GOT3 (cell line): ENCODE measurements around the gene WRNIP1.

Experiments
- DNase-seq: peaks from one replicate; lab custom pipeline; 2025; ENCODE audit warnings: mixed read lengths; lab: John Stamatoyannopoulos, UW

WRNIP1 gene

GRCh38 chr6:2763345-2763841, 1.8 kb upstream of the WRNIP1 start:
- DNase-seq = no peak

GRCh38 chr6:2763876-2764540, 1.2 kb upstream of the WRNIP1 start:
- DNase-seq = no peak

DNA sequence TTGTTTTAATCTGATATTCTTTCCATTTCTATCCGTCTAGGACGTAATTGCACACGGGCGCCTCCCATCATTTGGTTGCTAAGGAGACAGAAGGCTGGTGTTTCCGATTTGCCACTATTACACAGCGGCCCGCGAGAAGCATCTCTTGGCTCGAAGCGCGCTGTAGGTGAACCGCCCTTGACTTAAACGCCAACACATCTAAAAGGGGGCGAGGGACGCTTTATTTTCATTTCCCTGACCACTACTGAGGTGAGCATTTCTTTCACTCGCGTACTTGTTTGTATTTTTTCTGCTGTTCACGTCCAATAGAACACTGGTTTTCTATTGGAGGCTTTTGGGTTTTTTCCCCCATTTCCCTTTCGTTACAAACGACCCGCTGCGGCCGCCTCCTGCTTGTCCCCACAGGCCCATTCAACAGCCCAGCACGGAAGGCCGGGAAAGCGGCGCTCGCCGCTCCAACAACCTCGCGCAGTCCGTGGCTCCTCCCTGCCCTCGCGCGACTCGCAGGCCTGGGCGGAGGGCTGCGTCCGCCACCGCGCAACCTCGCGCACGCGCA, 505 bp upstream of the WRNIP1 start:
- DNase-seq = no peak

- no peak for DNase-seq
Measured at GRCh38 chr6:2765896-2766766, 938 bp downstream of the WRNIP1 start.

DNA sequence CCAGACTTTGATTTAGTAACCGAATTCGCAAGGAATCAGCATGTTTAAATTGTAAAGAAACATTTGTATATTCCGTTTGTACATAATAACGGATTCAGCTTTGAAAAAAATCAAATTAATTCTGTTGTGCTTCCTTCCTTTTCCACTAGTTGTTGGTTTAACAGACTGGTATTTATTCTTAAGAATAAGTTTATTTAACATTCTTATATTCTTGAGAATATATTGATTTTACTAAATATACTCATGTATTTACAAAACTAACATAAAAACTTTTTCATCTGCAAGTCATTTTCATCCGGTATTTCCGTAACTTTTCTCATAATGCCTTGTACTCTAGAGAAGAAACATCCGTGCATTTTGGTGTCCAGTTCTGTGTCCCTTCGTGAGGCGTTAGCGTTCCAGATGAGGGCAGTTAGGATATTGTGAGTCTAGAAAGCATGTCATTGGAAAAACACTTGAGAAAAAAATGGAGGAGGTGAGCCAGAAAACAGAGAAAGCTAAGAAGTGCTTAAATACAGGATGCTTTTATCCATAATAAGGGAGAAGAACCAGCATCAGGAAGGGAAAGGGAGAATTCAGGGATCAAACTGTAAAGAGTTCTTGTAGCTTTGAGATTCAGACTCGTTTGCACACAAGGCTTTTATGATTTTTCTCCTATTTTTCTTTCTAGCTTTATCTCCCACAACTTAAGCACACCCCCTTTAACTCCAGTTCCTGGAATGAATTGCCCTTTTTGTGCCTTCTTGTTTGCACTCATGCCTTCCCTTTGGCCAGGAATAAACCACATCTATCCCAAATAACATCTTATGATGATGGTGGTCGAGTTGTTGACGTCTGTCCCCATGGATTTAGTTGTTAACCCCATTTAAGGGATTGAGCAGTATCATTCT, 1.8 kb downstream of the WRNIP1 start:
- DNase-seq = no peak

DNA sequence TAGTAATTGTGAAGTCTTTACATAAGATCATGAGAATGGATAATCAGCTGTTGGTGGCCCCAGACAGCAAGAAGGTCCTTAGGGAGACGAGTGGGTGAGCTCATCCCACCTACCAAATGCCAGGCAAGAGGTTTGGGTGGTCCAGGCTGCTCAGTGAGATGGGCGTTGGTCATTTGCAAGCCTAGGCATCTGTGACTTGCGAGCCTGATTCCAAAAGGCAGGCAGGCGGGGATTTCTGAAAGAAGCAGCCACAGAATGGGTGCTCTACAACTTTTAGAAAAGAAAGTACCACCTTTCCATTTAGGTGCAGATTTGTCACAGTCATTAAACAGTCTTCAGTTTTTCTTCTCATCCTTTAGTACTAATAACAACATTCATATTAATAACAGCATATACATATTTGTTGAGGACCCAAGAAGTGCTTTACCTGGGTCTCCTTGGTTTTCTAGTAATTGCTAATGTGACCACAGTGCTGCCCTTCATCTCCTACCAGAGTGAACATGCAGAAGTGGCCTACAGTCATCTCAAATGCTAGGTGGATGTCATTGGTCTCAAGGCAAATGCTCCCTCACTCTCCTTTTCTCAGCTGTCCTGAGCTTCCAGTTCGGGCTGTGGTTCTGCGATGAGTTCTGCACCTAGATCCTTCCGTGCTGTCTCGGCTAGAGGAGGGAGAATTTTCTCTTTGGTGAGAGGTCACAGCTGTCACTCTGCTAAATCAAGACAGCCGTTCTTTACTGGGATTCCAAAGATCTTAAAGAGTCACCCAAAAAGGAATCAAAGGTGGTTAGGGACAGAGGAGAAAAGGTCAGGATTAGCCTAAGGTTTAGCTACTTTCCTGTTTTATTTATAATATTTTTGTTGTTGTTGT, 2.7 kb downstream of the WRNIP1 start:
- DNase-seq = no peak

GRCh38 chr6:2768696-2769095, 3.5 kb downstream of the WRNIP1 start:
- no peak for DNase-seq

DNA sequence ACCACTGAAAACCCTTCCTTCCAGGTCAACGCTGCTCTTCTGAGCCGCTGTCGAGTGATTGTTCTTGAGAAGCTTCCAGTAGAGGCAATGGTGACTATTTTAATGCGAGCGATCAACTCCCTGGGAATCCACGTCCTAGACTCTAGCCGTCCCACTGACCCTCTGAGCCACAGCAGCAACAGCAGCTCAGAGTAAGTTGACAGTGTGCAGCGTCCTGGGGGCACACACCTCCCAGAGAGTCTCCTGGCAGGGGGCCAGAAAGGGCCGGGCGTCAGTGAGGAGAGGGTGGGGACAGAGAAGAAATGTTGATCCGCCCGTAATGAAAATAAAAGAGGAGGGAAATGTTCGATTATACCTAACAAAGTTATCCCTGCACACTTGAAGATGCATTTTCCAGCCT, 5.0 kb downstream of the WRNIP1 start:
- no peak for DNase-seq

GRCh38 chr6:2771079-2771478, 5.9 kb downstream of the WRNIP1 start:
- no peak for DNase-seq

GRCh38 chr6:2772840-2773239, 7.6 kb downstream of the WRNIP1 start:
- DNase-seq = no peak

- no peak for DNase-seq
Measured at GRCh38 chr6:2773449-2773848, 8.3 kb downstream of the WRNIP1 start.

DNA sequence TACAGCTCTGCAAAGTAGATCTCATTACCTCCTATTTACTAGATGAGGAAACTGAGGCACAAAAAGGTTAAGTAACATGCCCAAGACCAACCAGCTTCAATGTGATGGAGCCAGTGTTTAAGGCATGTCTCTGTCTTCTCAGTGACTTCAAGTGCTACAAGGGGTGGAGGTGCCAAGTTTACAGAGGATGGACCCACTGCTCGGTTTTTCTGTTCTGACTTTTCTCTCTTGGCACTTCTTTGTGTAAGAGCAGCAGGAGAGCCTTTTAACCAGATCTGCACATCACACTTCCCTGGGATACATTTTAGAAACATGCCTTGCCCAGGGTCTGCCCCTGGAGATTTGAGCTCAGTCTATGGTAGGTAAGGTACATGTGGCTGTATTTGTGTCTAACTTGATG, 9.8 kb downstream of the WRNIP1 start:
- no peak for DNase-seq

DNA sequence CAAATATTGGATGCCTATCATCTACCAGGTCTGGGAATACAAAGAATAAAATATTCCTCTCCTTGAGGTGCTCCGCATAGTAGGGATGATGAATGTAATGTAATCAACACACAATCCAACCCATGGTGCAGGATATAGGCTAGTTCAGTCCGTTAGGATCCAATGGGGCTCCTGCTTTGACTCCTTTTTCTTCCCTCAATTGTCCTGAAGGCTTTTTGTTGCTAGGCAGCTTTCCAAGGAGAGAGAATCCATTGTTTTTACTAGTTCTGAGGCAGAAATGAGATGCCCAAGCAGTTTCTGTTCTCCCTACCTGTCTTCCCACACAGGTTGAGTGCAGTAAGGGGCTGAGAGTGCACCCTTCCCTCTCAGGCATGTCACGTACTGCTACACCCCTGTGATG, 12.1 kb downstream of the WRNIP1 start:
- DNase-seq = no peak

DNA sequence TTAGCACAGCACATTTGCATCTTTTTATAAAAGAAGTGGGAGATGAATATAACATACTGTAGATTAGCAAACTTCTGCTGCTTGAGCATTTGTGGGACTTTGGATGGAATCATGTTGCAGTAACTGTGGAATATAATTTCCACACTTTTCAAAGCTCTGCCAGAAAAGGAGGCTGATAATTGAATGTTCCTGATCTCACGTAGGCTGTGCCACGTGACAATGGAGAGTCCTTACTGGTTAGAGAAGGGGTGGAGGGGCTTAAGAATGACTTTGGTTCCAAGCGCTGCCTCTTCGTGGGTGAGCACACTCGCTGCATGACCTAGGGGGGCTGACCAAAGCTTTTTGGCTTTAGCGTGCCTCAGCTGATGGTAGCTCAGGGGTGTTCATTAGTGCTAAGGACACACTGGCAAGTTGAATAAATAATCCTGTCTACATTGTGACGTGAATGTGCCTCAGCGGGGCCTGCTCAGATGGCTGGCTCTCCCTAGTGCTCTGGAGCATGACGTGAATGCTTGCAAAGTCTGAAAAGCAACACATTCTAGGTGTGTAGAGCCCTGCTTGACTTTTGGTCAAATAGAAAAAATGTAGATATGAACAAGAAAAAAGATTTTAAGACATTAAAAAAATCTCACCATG, 15.0 kb downstream of the WRNIP1 start:
- DNase-seq = no peak

- DNase-seq = no peak
Measured at GRCh38 chr6:2781685-2782355, 16.6 kb downstream of the WRNIP1 start.

GRCh38 chr6:2782356-2782708, 17.1 kb downstream of the WRNIP1 start:
- DNase-seq = no peak

- no peak for DNase-seq
Measured at GRCh38 chr6:2782825-2783187, 17.6 kb downstream of the WRNIP1 start.

DNA sequence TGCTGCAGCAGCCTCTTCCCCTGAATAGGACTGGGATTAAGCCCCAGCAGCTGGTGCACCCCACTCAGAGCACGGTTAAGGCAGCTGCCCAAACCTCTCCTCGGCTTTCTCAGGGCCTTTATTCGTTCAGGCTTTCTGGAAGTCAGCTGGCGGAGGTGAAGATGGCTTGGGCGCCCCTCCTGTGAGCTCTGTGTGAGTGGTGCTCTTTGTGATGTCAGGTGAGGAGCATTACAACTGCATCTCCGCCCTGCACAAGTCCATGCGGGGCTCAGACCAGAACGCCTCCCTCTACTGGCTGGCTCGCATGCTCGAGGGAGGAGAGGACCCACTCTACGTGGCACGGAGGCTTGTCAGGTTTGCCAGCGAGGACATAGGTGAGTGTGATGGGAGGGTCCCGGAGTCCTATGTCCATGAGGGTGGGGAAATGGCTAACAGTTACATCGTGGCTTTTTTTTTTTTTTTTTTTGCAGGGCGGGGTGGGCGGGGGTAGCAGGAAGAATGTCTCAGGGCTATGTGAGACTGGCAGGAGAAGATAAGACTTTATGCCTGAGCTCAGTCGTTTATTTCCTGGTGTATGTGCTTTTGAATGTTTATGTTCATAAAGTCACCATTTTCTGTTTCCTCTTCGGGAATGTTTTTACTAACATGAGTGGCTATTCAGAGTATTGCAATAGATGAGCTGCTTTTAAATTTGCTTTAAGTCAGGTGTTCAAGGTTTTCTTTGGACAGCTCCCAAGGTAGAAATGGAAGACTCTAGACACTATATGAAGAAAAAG, 18.2 kb downstream of the WRNIP1 start:
- DNase-seq = no peak

- no peak for DNase-seq
Measured at GRCh38 chr6:2784061-2784460, 18.9 kb downstream of the WRNIP1 start.
